Coronary artery (tissue), 2 donors: ENCODE measurements around the gene UBE3B.
A peak's percentile ranks its signal among the peaks of the same experiment; 100 is the strongest.

Experiments used
- DNase-seq: peaks from one replicate; pipeline ENCODE4 v3.0.0-alpha.2; 2017; ENCODE audit warnings: low spot score
- H3K27ac ChIP-seq, 2 donors: fragments of 200-600 bp; sonication (generic); one replicate each; pipeline ENCODE4 v1.5.1; 2016 to 2019
- H3K4me3 ChIP-seq: fragments of 200-600 bp; sonication (generic); 2 replicates; pipeline ENCODE4 v1.5.1; 2016; ENCODE audit warnings: mild to moderate bottlenecking, moderate library complexity
- CTCF ChIP-seq: fragments of 200-600 bp; sonication (generic); IDR thresholded peaks from one replicate; pipeline ENCODE4 v1.5.1; 2019; ENCODE audit warnings: antibody characterized with exemption

Gene UBE3B

DNA sequence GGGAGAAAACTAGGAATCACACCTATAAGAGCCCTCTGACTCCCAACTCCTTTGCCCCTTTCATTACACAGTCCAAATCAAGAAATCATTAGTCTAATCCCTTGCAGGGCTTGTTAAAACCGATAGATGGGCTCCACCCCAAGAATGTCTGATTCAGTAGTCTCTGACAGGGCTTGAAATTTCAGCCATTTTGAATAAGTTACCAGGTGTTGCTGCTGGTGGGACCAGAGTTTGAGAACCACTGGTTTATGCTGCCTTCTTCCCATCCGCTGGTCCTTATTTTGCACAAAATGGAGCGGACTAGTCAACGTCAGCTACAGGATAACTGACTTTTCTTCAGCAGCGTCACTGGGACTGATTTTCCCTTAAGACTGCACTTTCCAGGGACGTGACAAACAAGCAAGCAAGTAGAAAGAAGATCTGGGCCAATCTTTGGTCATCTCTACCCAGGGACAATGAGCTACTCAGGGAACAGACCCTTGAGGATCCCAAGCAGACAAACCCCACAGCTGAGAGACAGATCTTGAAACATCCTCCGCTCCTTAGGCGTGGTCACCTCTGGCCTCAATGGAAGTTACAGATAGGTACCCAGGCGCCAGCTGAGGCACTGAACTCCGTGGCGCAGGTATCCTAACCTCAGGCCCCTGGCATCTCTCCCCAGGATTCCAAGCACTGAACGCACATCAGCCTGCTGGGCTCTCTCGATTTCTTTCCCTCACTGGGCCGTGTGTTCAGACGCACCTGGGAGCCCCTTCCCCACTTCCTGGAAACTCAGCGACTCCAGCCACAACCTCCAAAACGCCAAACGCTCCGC is 1.2 kb upstream of the UBE3B start:
- Histone ChIP-seq H3K4me3 (peak overlapping the region; percentile 93), H3K27ac (peak overlapping the region; percentile 94 to 95)
- DNase-seq = no peak
- TF ChIP-seq CTCF = no peak

GRCh38 chr12:109476807-109477184 is 638 bp upstream of the UBE3B start:
- Histone ChIP-seq H3K4me3 (peak overlapping the region; percentile 93), H3K27ac (peak overlapping the region; percentile 94 to 95)
- TF ChIP-seq CTCF = no peak
- no peak for DNase-seq

DNA sequence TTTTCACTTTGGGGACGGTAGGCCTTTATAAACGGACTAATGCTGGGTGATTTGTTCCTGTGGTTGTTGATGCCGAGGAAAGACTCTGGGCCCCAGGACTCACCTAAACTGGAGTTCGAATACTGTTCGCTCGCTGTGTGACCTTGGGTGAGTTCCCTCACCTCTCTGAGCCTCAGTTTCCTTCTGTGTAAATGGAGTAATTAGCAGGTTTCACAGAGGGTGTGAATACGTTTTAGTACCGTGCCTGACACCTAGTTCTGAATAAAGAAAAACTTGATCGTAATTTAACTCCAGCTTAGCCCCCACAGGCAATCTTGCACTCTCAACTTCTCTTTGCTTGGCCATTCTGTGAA is 505 bp downstream of the UBE3B start:
- peak overlapping the region; percentile 94 to 95 for H3K27ac ChIP-seq
- DNase-seq = no peak
- peak overlapping the region; percentile 93 for H3K4me3 ChIP-seq
- TF ChIP-seq CTCF = no peak

GRCh38 chr12:109479761-109480160 is 2.3 kb downstream of the UBE3B start:
- Histone ChIP-seq H3K27ac (no peak overlapping the region), H3K4me3 (no peak overlapping the region)
- no peak for TF ChIP-seq CTCF
- DNase-seq = no peak

DNA sequence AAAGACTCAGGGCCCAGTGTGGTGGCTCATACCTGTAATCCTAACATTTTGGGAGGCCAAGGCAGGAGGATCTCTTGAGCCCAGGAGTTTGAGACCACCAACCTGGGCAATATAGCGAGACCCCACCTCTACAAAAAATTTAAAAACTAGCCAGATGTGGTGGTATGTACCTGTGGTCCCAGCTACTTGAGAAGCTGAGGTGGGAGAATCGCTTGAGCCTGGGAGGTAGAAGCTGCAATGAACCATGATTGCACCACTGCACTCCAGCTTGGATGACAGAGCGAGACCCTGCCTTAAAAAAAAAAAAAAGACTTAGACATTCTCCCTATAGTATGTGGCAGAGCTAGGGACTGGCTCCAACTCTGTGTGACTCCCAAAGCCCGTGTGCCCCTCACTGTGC is 2.9 kb downstream of the UBE3B start:
- no peak for TF ChIP-seq CTCF
- DNase-seq = no peak
- Histone ChIP-seq H3K4me3 (no peak overlapping the region), H3K27ac (no peak overlapping the region)

- DNase-seq = no peak
- no peak overlapping the region for H3K4me3 ChIP-seq
- no peak overlapping the region for H3K27ac ChIP-seq
- no peak for TF ChIP-seq CTCF
Observed at GRCh38 chr12:109481863-109482262, 4.4 kb downstream of the UBE3B start.

DNA sequence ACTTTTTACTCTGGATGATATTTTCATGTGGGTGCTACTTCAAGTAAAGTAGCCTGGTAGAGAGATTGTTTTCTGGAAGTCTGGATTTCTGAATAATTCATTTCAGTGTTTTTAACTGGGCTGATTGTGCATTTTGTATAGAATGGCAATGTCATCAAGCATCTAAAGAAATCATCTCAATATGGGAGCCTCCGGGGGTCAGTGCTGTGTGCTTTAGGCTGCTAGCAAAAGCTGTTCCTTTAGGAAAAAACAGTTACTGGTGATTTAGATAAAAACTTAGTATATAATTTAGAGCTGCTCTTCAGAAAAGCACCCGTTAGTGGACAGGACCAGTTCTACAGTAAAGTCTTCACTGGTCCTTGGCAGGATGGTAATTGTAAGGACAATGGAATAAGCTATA is 5.1 kb downstream of the UBE3B start:
- H3K4me3 ChIP-seq = no peak overlapping the region
- no peak overlapping the region for H3K27ac ChIP-seq
- TF ChIP-seq CTCF = no peak
- no peak for DNase-seq
